ENCODE results near the gene TEX13B. TPM values are rescaled to one million over a fixed set of nuclear protein-coding genes. Genes with fewer than 3 reads are reported as not detected.

Gene TEX13B
- total RNA-seq, 2 experiments from 2014 or later, result not detected

GRCh38 chrX:107934262-107934661 lies 47.9 kb downstream of the TEX13B start:
- Mint-ChIP-seq H3K4me3 (no peak overlapping the region), H3K36me3 (no peaks in the 10 kb centered on the region), H3K27ac (no peak overlapping the region), H3K9me3 (no peaks in the 10 kb centered on the region), H3K4me1 (ENCODE audit: low read depth) (peaks cover 3% of the 10 kb centered on the region), H3K27me3 (peaks cover 11% of the 10 kb centered on the region)
- DNase-seq, result no peak
- ChIA-PET CTCF (no interaction called here), POLR2A (no interaction called here)
- intact Hi-C loops (cut with micrococcal nuclease), result no loop called here

Other genes with a start within 250 kb of the TEX13B start
- gene TSC22D3, start 206.6 kb downstream of the TEX13B start, total RNA-seq, result 10 to 100 TPM; 26.0 to 28.2 TPM
- gene NCBP2L, start 204.6 kb downstream of the TEX13B start, total RNA-seq, result not detected
- gene MID2, start 156.5 kb downstream of the TEX13B start, total RNA-seq, result 1 to 10 TPM; 9.0 to 9.7 TPM
- gene VSIG1, start 62.7 kb upstream of the TEX13B start, total RNA-seq, result 1 to 10 TPM; 1.1 to 1.2 TPM
- gene PSMD10, start 109.2 kb upstream of the TEX13B start, total RNA-seq, result 10 to 100 TPM; 52.6 to 63.5 TPM
- gene ATG4A, start 109.4 kb upstream of the TEX13B start, total RNA-seq, result 1 to 10 TPM; 8.7 to 9.7 TPM